Fibroblast of skin of left biceps (primary cell): ENCODE data around the gene APOBEC2.
A peak's percentile ranks its signal among the peaks of the same experiment; 100 is the strongest.
"Not testable (repeated sequence)": the region's sequence is repeated elsewhere in the genome, so short reads cannot be mapped to it uniquely, and the experiment has no call there.

ENCODE experiments used
- DNase-seq, 2 experiments: peaks; one replicate each; pipeline ENCODE4 v3.0.0-alpha.2; 2013; ENCODE audit warnings: low read depth in 2 of 2

APOBEC2 gene

DNA sequence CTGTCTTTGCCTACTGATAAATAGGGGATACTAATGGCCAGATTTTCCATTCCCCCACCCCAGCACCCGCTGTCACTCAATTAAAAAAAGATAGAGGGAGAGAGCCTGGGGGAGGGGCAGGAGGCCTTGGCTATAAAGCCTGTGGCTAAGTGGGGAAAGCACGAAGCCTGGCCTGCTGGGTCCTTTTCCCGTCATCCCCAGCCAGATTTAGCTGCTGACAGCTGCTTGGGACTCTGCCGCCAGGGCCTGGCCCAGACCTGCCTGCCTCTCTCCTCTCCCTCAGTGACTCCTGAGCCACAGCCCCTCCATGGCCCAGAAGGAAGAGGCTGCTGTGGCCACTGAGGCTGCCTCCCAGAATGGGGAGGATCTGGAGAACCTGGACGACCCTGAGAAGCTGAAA lies at the start of gene APOBEC2:
TSS of gene APOBEC2 (plus strand) at position 162 of the 400 bp plus-strand sequence. CDS start at position 308, 146 bp downstream.
- no peak for DNase-seq

DNA sequence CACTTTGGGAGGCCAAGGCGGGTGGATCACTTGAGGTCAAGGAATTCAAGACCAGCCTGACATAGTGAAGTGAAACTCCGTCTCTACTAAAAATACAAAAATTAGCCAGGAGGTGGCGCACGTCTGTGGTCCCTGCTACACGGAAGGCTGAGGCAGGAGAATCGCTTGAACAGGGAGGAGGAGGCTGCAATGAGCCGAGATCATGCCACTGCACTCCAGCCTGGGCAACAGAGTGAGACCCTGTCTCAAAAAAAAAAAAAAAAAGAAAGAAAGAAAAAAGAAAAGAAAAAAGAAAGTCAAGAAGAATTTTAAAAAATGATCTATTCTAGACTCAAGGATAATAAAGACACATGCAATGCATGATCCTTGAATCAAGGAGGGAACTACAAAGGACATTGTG lies 46.8 kb upstream of the APOBEC2 start:
- DNase-seq, result not testable (repeated sequence)

DNA sequence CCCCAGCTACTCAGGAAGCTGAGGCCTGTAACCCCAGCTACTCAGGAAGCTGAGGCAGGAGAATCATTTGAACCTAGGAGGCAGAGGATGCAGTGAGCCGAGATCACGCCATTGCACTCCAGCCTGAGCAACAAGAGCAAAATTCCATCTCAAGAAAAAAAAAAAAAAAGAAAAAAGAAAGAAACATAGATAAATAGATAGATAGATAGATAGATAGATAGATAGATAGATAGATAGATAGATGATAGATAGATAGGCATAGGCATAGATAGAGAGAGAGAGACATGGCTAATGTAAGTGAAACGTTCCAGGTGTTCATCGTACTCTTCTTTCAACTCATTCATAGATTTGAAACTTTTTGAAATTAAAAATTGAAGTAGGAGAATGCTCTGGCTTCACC lies 46.0 kb upstream of the APOBEC2 start:
- DNase-seq, result not testable (repeated sequence)

DNA sequence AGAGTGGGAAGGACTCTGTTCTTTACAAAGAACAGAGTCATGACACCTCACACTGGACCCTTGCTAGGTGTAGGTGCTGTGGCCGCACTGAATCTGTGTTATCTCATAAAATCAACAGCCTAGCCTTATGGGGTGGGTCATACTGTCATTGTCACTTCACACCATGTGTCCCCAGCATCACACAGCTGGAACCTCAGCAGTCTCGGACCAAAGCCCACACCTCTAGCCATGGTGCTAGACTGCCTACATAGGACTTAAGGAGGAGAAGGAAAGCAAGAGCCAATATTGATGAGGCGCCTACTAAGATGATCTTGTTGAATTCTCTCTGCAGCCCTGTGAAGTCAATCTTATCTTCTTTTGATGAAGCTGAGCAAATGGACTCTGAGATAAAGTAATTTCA lies 45.0 kb upstream of the APOBEC2 start:
- DNase-seq, result no peak

DNA sequence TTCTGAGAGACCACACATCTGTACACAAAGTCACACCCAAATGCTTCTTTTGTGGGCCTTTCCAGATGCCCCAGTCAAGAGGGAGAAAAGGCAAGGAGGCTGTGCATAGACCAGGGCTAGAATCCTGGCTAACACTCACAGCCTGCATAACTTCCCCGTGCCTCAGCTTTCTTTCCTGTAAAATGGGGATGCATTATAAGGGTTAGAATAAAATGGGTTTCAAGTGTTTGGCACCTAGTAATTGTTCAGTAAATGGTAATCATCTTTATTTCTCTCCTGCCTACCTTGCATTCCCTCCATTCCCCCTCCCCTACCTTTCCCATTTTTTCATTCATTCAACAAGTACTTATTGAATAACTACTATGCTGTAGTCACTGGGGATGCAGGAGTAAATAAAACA lies 43.3 kb upstream of the APOBEC2 start:
- no peak for DNase-seq

DNA sequence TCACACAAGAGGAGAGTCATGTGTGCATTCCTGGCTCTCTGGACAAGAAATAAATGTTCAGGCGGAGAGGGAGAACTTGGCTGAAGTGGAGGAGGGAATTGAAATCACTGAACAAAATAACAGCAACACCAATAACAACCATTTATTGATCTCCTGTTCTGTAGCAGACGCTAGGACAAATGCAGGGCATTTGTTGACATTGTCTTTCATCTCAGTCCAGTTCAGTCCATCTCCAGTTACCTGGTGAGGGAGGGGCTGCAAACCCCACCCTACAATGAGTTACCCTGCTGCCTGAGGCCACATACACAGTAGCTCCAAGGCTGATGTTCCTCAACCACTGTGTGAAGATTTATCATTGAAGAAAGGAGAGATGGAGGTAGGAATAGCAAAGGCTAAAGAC lies 41.3 kb upstream of the APOBEC2 start:
- DNase-seq, result no peak

DNA sequence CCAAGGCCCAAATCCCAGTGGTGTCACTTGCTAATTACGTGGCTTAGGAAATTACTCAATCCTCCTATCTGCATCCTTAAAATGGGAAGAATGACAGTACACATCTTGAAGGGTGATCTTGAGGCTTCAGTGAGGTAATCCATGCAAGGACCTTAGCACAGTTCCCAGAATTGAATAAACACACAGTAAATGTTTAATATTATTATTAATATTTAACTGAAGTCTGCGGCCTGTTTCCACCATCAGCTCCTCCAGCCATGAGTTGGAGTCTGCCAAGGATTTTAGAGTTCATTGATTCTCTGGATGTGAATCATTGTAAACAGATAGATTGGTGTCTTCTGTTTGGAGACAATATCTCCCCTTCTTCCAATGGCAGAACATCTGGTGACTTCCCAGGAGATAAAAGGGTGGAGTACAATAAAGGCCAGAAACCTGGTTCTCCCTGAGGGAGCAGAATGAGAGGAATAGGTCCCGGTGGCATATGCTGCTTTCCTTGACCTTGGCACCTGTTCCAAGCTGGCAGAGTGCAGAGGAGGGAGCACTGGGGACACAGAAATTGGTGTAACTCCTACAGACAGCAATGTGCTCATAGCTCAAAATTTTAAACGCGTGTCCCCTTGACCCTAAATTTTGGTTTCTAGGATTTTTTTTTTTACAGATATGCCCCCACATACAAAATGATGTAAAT lies 39.4 kb upstream of the APOBEC2 start:
- DNase-seq, result no peak

DNA sequence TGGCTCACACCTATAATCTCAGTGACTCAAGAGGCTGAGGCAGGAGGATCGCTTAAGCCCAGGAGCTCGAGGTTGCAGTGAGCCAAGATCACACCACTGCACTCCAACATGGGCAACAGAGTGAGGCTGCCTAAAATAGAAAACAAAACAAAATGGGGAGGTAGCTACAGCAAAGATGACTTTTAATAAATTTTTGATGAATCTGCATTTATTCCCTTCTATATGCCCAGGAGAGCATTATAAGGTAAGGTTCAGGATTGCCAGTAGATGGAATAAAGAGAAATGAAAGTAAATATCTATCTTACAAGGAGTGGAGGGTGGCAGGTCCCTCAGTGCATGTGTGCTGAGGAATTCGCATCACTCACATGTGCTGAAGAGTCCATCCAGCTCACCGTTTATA lies 38.2 kb upstream of the APOBEC2 start:
- DNase-seq, result no peak

DNA sequence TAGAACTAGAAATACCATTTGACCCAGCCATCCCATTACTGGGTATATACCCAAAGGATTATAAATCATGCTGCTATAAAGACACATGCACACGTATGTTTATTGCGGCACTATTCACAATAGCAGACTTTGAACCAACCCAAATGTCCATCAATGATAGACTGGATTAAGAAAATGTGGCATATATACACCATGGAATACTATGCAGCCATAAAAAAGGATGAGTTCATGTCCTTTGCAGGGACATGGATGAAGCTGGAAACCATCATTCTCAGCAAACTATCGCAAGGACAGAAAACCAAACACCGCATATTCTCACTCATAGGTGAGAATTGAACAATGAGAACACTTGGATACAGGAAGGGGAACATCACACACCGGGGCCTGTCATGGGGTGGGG lies 37.1 kb upstream of the APOBEC2 start:
- not testable (repeated sequence) for DNase-seq

DNA sequence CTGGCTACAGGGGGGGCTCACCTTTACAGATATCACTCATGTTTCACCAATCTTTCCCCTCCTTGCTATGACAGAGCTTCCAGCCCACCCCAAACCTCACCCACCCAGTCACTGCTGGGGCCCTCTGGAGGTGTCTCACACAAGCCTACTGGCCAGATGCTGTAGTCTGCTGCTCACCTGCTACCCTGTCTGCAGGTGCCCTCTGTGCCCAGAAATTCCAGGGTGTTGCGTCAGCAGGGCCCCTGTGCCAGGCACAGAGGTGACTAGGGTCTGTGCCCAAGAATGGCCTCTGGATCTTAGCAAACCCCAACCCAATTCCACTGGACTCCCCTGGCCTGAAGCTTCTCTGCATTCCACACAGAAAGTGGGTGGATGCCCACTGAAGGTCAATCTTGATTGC lies 35.3 kb upstream of the APOBEC2 start:
- no peak for DNase-seq

DNA sequence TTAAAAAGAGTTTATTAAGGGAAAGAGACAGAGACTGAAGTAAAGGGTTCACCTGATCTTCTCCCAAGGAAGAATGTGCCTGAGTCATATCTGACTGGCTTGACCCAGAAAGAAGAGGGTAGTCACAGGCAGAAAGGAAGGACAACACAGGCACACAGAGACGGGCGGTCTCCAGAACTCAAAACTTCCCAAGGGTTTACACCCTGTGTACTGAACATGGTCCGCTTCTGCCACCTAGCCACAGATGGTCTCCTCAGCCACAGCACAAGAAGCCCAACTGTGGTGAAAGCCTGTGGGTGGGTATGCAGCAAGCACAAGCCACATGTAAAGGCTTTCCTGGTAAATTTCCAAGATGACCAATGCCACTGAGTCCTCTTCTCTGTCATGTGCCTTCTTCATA lies 31.2 kb upstream of the APOBEC2 start:
- no peak for DNase-seq

DNA sequence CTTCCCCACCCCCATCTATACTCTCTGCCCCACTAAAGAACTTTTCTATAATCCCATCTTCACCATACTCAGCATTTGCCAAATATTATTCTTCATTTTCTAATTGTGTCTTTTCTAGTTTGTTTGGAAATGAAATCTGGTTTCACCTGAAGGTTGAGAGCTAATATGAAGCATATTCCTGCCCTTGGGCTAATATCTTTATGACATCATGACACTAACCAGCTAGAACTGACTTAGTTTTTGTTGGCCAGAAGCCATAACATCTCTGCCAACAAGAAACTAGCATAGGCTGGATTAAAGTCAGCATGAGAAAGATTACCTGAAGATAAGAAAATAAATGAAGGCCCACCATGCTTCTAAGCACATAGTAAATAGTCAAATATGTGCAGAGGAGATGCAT lies 30.7 kb upstream of the APOBEC2 start:
- DNase-seq, result no peak

DNA sequence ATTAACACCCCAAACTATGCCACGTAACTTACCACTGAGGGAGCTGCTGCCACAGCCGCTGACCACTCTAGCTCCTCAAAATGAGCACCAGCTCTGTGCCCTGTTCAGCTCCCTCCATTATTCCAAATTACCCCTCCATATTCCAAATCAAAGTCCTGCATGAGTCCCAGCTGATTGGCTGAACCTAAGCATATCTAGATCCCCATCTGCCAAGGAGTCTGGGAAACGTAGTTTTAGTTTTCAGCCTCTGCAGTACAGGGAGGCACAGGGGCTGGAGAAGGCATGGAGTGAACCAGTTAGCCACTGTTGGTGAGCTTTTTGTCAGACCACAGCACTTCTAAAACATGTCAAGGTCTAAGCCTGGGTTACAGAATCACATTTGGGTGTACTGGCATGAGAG lies 29.9 kb upstream of the APOBEC2 start:
- no peak for DNase-seq

DNA sequence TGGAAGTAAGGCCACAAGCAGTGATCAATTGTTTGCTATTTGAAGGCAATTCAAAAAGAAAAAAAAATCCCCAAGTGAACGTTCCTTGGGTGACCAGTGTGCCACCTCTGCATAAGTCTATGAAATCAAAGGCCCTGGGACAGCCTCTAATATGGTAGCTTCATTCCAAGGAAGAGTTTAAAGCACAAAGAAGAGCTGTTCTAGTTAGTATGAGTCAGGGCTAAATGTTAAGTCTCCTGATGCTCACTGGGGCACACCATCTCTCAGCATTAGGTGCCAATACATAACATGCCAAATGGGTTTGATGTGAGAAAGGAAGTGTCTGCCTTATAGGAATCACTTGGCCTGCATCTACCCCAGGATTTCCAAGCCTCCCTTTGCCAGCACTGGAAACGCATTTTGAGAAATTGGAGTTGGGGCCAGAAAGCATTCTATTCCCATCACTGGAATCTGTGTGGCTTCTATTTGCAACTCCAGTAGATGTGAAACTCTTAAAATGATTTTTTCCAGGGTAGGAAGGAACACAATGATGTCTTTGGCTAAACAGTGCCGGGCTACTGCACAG lies 27.0 kb upstream of the APOBEC2 start:
- no peak for DNase-seq

DNA sequence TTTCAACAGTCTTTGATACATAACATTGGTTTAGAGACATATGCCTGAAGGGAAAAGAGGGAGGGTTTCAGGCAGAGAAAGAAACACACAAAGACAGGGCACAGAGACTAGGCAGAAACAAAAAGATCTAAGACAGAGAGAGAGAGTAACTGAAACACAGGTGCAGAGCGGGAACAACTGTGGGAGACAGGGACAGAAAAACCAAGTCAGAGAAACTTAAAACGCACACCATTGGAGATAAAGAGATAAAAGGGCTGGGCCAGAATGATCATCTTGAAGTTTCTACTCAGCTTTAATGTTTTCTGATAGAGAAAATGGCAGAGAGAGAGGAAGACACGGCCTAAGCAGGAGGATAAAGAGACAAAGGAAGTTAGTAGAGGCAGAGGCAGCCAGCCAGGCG lies 25.8 kb upstream of the APOBEC2 start:
- DNase-seq, result no peak

DNA sequence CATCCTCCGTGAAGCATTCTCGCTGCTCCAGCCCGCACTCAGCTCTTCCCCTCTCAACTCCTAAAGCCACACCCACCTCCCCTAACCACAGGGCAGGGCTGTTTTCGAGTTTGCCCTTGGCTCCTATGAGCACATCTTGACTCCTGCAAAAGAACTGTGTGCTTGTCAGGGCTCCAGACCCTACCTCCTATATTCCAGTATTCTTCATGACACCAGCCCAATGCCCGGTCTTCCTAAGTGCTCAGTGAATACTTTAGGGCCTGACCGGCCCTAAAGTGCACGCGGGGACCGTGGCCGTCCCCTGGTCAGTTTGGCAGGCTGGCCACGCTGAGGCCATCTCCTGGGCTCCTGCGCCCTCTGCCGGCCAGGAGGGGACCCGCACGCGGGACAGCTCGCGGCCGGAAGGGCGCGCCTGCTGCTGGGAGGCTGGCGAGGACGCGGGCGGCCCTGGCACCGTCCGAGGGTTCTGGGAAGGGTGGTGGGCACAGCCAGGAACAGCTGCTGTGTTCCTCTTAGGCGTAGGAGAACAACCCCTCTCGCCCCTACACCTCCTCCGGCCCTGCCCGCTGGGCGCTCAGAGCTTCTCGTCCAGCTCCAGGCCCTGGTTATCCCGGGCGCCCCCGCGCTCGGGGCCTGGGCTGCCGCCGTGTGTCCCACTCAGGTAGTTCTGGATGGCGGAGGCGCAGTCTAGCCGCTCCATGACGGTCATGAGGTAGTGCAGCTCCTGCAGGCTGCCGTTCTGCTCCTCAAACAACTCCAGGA lies 25.0 kb upstream of the APOBEC2 start:
- peak; percentile 18 to 24 for DNase-seq

DNA sequence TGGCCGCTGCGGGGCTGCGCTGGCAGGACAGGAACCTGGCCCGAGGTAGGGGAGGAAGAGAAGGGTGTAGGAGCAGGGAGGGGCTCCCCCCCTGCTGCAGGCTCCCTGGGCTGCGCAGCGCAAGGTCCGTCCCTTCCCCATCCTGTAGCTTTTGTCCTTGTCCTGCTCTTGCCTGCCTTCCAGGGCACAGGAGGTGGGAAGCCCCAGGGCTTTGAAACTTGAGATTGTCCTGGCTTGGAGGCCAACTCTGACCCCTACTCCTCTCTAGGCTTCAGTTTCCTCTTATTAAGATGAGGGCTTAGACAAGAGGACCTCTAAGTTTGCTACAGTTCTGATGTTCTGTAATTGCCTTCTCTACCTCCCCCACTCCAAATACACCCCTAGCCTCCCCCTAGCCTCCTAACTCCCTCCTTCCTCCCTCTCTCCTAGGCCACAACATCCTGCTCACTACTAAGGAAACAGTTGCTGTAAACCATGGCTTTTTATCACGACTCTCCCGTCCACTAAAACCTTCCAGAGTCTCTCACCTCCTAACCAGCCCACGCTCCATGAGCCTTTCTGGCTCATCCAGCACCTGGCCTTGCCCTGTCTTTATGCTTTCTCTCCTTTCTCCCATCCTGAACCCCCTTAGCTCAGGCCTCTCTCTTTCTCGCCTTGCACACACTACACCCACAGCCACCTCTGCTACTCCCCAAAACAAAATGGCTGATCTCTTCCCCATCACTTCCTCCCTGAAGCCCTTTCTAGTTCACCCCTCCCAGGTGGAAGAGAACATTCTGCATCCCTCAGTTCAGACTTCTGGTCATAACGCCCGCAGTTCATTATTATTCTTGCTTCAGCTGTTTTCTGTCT lies 24.2 kb upstream of the APOBEC2 start:
- no peak for DNase-seq

DNA sequence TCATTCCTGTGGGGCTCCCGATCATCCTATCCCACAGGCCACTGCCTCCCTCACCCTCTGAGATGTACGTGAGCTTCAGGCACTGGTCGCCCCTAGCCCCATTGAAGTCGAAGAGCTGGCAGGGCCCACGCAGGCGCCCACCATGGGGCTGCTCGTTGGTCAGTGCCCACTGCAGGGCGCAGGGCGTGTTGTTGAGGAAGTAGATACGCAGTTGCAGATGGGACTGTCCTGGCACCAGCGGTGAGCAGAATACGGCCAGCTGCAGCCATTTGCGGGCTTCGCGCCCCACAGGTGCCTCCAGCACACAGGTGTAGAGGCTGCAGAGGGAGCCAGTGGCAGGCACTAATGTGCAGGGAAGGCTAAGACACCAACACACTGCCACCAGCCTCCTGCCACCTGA lies 20.2 kb upstream of the APOBEC2 start:
- DNase-seq, result no peak

DNA sequence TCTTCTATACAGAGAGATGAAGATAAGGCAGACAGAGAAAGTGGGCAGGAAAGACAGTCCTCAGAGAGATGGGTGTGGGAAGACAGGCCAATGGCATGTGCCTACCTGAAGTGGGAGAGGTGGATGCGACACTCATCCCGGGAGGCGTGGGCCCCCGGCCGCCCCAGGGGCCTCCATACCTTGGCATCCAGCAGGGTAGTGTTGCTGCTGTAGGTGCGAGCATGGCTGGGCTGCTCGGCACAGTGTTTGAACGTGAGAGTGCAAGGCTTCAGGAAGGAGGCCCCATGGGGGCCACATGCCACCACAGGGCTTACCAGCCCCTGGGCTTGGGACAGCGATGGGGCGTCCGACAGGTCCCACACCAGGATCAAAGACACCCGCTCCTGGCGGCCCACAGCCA lies 19.2 kb upstream of the APOBEC2 start:
- no peak for DNase-seq

DNA sequence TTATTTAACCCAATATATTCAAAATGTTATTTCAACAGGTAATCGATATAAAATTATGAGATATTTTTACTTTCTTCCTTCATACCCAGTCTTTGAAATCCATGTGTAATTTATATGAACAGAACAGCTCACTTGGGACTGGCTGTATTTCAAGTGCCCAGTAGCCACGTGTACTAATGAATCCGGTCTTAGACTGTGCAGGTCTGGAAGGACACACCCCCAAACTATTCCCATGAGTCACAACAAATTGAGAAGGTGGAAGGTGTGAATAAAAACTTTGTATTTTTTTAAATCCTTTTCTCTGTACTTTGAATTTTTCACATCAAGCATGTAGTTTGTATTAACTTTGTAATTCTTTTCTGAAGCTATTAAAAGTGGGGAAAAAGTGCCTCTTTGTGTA lies 16.8 kb upstream of the APOBEC2 start:
- DNase-seq, result no peak

DNA sequence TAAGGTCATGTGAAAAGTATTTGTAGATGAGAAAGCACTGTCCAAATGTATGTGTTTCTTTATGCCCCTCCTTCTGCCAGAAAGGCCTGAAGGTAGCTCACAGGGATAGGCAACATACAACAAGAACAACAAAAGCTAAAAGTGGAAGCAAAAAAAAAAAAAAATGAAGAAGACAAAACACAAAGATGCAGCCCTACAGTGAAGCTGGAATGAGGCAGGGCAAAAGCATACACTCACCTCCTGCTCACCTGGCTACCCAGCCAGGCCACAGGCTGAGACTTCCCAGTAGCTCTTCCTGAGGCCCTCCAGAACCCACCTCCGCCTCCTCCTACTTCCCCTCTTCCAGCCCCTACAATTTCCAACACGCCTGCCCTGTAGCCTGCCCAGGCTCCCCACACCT lies 16.4 kb upstream of the APOBEC2 start:
- DNase-seq, result no peak
